ENCODE results near the gene MDC1. TPM values are rescaled to one million over a fixed set of nuclear protein-coding genes. Genes with fewer than 3 reads are reported as not detected.
"Not testable (repeated sequence)": the region's sequence is repeated elsewhere in the genome, so short reads cannot be mapped to it uniquely, and the experiment has no call there.

The MDC1 gene
- total RNA-seq, 1 experiment from 2014 or later: 77.6 TPM

- peaks cover 1% of the 10 kb centered on the region for H3K79me1 ChIP-seq (ENCODE audit: insufficient read depth, low read depth, low read length, poor library complexity, severe bottlenecking)
- no peak overlapping the region for H3T11ph ChIP-seq (ENCODE audit: low read length)
- no peak overlapping the region for H3K27ac ChIP-seq (ENCODE audit: insufficient read length, low read depth, low read length)
- H3K23ac ChIP-seq (ENCODE audit: insufficient read length, low read depth, low read length): no peak overlapping the region
- H4K5ac ChIP-seq (ENCODE audit: insufficient read length, low read depth, low read length): no peak overlapping the region
- Mint-ChIP-seq H3K4me3 (no peak overlapping the region), H3K9me3 (no peaks in the 10 kb centered on the region), H3K27me3 (ENCODE audit: low read depth) (no peaks in the 10 kb centered on the region), H3K27ac (no peak overlapping the region; a peak in 1 of 7 replicates), H3K36me3 (ENCODE audit: insufficient read depth in 1 of 3, low read depth in 3 of 3) (peaks cover 23 to 77% (median 56%) of the 10 kb centered on the region in 3 experiments; a peak in 6 of 7 replicates), H3K4me1 (no peaks in the 10 kb centered on the region)
- H4K20me1 ChIP-seq (ENCODE audit: control insufficient read depth, insufficient read depth, insufficient read length): no peaks in the 10 kb centered on the region
- DNase-seq: no peak
- no peak overlapping the region for H3K14ac ChIP-seq (ENCODE audit: insufficient read depth, low read length)
- no peak overlapping the region for H4K91ac ChIP-seq (ENCODE audit: insufficient read length, low read depth, low read length)
- H3K27me3 ChIP-seq (ENCODE audit: insufficient read depth, low read length): no peaks in the 10 kb centered on the region
- no CpG with 5 or more reads among the region's 34 CpGs for WGBS (ENCODE audit: extremely low coverage, insufficient read length, low lambda C conversion rate)
- H2AK5ac ChIP-seq (ENCODE audit: insufficient read length, low read length): no peak overlapping the region
- no peak overlapping the region for H2BK12ac ChIP-seq (ENCODE audit: insufficient read length, low read depth, low read length)
- H2BK5ac ChIP-seq (ENCODE audit: insufficient read length, low read length): no peak overlapping the region
- no peak for TF ChIP-seq CTCF (conservative IDR thresholded peaks at IDR 0.05)
- H2BK120ac ChIP-seq (ENCODE audit: low read depth, low read length, poor library complexity, severe bottlenecking): no peak overlapping the region
- no peaks in the 10 kb centered on the region for H3K4me1 ChIP-seq (ENCODE audit: insufficient read depth, low read length)
- no peak overlapping the region for H3K4me2 ChIP-seq (ENCODE audit: insufficient read depth, insufficient read length, low read length)
- H3K4ac ChIP-seq (ENCODE audit: low read depth, low read length): no peak overlapping the region
- no peak overlapping the region for H2AFZ ChIP-seq (ENCODE audit: low read length)
- no peaks in the 10 kb centered on the region for H3K9me3 ChIP-seq (ENCODE audit: control insufficient read depth, low read depth, low read length)
- H3K9ac ChIP-seq (ENCODE audit: extremely low read depth, insufficient read length, low read length): no peak overlapping the region
- no peaks in the 10 kb centered on the region for H3K23me2 ChIP-seq (ENCODE audit: insufficient read length, low read depth, low read length, poor library complexity, severe bottlenecking)
- no peak overlapping the region for H3K18ac ChIP-seq (ENCODE audit: insufficient read length, low read depth, low read length)
- H3K79me2 ChIP-seq (ENCODE audit: insufficient read depth, low read length): no peaks in the 10 kb centered on the region
- no peak overlapping the region for H4K8ac ChIP-seq (replicated peaks; ENCODE audit: insufficient read length, low read depth, low read length)
- no peak overlapping the region for H2BK15ac ChIP-seq (ENCODE audit: low read depth, low read length)
- no peak overlapping the region for H2BK20ac ChIP-seq (ENCODE audit: low read depth, low read length, poor library complexity, severe bottlenecking)
- no peak overlapping the region for H3K56ac ChIP-seq (ENCODE audit: insufficient read length, low read depth, low read length)
Observed at GRCh38 chr6:30664994-30665767, 51.9 kb downstream of the MDC1 start.

GRCh38 chr6:30657922-30658321 lies 59.2 kb downstream of the MDC1 start:
- not testable (repeated sequence) for H3K27ac ChIP-seq (ENCODE audit: insufficient read length, low read depth, low read length)

More at GRCh38 chr6:30657922-30658321, 59.2 kb downstream of the MDC1 start:
- not testable (repeated sequence) for H3K23me2 ChIP-seq (ENCODE audit: insufficient read length, low read depth, low read length, poor library complexity, severe bottlenecking); H4K91ac ChIP-seq (ENCODE audit: insufficient read length, low read depth, low read length); H2AK5ac ChIP-seq (ENCODE audit: insufficient read length, low read length); H3K9ac ChIP-seq (ENCODE audit: extremely low read depth, insufficient read length, low read length); H4K5ac ChIP-seq (ENCODE audit: insufficient read length, low read depth, low read length); H3K4ac ChIP-seq (ENCODE audit: low read depth, low read length); H3K23ac ChIP-seq (ENCODE audit: insufficient read length, low read depth, low read length); H3K79me2 ChIP-seq (ENCODE audit: insufficient read depth, low read length); H3K4me3 Mint-ChIP-seq; H3K27me3 ChIP-seq (ENCODE audit: insufficient read depth, low read length); H3K18ac ChIP-seq (ENCODE audit: insufficient read length, low read depth, low read length); H3K9me3 ChIP-seq (ENCODE audit: control insufficient read depth, low read depth, low read length); H3K79me1 ChIP-seq (ENCODE audit: insufficient read depth, low read depth, low read length, poor library complexity, severe bottlenecking); H2BK15ac ChIP-seq (ENCODE audit: low read depth, low read length); H3K4me1 ChIP-seq (ENCODE audit: insufficient read depth, low read length); H3K27ac Mint-ChIP-seq; H2BK12ac ChIP-seq (ENCODE audit: insufficient read length, low read depth, low read length); H3T11ph ChIP-seq (ENCODE audit: low read length); H2BK5ac ChIP-seq (ENCODE audit: insufficient read length, low read length); H2BK120ac ChIP-seq (ENCODE audit: low read depth, low read length, poor library complexity, severe bottlenecking); H4K8ac ChIP-seq (replicated peaks; ENCODE audit: insufficient read length, low read depth, low read length); H3K56ac ChIP-seq (ENCODE audit: insufficient read length, low read depth, low read length); H4K20me1 ChIP-seq (ENCODE audit: control insufficient read depth, insufficient read depth, insufficient read length); H3K4me2 ChIP-seq (ENCODE audit: insufficient read depth, insufficient read length, low read length); H3K9me3 Mint-ChIP-seq; H3K4me1 Mint-ChIP-seq; H2AFZ ChIP-seq (ENCODE audit: low read length); H2BK20ac ChIP-seq (ENCODE audit: low read depth, low read length, poor library complexity, severe bottlenecking); DNase-seq; H3K14ac ChIP-seq (ENCODE audit: insufficient read depth, low read length); H3K27me3 Mint-ChIP-seq (ENCODE audit: low read depth)
- no CpG with 5 or more reads among the region's 5 CpGs for WGBS (ENCODE audit: extremely low coverage, insufficient read length, low lambda C conversion rate)
- peaks cover 33 to 88% (median 71%) of the 10 kb centered on the region in 3 experiments; a peak in 6 of 7 replicates for H3K36me3 Mint-ChIP-seq (ENCODE audit: insufficient read depth in 1 of 3, low read depth in 3 of 3)

All from H9 (cell line).